ENCODE results near the gene LARP6. TPM values are rescaled to one million over a fixed set of nuclear protein-coding genes. Genes with fewer than 3 reads are reported as not detected.

LARP6 gene
- total RNA-seq, 1 donor from 2014 or later = 101 TPM

DNA sequence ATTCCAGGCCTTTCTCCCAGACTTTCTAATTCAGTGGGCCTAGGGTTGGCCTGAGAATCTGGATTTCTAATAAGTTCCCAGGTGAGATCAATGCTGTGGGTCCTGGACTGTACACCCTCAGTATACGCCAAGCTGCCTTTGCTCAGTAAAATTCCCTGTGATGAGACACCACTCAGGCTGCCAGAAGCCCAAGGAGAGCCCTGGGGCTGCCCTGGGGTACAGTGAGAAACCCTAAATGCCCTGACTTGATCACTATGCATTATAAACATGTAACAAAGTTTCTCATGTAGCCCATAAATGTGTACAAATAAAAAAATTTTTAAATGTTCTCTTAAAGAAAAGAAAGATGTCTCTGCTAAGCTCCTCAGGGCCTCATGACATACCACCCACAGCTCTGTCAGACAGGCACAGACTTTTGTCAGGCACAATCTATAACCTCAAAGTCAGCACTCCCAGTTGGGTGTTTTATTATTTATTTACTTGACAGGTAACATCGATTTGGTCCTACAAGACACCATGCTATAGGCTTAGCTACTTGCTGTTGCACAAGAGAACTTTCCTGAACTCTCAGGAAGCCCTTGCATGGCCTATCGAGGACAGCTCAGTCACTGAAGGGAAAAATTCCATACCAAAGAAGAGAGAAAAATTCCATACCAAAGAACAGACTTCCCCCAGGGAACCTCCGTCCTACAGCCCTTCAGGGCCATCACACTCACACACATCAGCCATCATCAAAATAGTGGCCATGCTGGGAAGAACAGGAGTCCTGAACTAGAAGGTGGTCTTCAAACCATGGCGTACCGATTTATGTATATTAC, 22.7 kb downstream of the LARP6 start:
- DNase-seq (ENCODE audit: low read depth) = no peak
- H3K36me3 ChIP-seq (ENCODE audit: control insufficient read depth, insufficient read depth, low read length) = peaks cover 3% of the 10 kb centered on the region
- no peaks in the 10 kb centered on the region for H3K27me3 ChIP-seq (ENCODE audit: control insufficient read depth, insufficient read depth, low read length)
- H3K4me3 ChIP-seq (ENCODE audit: low read depth, low read length) = no peak overlapping the region
- TF ChIP-seq, protein P1, sequence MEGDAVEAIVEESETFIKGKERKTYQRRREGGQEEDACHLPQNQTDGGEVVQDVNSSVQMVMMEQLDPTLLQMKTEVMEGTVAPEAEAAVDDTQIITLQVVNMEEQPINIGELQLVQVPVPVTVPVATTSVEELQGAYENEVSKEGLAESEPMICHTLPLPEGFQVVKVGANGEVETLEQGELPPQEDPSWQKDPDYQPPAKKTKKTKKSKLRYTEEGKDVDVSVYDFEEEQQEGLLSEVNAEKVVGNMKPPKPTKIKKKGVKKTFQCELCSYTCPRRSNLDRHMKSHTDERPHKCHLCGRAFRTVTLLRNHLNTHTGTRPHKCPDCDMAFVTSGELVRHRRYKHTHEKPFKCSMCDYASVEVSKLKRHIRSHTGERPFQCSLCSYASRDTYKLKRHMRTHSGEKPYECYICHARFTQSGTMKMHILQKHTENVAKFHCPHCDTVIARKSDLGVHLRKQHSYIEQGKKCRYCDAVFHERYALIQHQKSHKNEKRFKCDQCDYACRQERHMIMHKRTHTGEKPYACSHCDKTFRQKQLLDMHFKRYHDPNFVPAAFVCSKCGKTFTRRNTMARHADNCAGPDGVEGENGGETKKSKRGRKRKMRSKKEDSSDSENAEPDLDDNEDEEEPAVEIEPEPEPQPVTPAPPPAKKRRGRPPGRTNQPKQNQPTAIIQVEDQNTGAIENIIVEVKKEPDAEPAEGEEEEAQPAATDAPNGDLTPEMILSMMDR (IDR thresholded peaks at IDR 0.05; ENCODE audit: insufficient read depth, low read length, poor library complexity, severe bottlenecking) = no peak

DNA sequence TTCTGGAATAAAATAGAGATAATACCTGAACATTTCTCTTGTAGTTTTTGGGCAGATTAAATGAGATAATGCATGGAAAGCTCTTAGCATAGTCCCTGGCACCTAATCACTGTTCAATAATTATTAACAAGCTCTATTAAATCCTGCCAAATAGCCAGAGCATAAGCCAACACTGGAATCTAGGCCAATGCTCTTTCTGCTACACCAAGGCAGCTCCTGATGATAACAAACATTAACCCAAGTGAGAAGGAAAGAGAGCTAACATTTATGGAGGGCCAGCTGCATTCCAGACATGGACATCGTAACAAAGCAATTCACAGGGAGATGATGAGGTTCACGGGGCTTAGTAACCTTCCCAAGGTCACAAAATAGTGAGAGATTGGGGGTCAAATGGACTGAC, 23.3 kb downstream of the LARP6 start:
- H3K27me3 ChIP-seq (ENCODE audit: control insufficient read depth, insufficient read depth, low read length) = no peaks in the 10 kb centered on the region
- DNase-seq (ENCODE audit: low read depth) = peak; percentile 18
- no peak overlapping the region for H3K4me3 ChIP-seq (ENCODE audit: low read depth, low read length)
- H3K36me3 ChIP-seq (ENCODE audit: control insufficient read depth, insufficient read depth, low read length) = peaks cover 3% of the 10 kb centered on the region
- TF ChIP-seq, protein P1 (IDR thresholded peaks at IDR 0.05; ENCODE audit: insufficient read depth, low read length, poor library complexity, severe bottlenecking) = no peak

DNA sequence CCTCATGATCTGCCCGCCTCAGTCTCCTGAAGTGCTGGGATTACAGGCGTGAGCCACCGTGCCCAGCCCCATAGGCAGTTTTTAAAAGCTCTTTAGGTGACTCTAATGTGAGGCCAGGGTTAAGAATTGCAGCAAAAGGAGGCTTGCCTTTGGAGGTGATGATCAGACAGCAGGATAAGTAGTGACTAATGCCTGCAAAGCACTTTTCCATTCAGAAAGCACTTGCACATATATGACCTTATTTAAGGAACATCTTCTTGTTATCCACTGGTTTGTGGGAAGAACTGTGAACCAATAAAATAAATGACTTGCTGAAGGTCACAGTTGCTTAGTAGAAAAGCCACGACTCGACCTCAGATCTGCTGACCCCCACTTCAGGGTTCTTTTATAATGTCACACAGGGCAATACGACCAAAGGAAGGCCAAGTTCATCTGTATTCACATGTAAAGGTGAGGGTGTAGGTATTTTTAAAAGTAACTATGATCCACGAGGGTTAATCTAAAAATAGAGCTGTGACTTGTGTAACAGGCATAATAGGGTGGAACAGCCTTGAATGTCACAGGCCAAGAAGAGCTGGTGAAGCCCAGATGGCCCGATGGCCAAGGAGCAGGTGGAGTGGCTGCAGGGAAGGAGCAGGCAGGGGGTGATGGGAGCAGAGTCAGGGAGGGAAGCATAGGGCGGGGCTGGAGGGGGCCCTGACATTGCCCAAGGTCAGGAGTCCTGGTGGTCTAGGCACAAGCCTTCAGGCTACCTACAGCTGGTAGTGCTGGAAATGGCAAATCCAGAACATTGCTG, 24.4 kb downstream of the LARP6 start:
- TF ChIP-seq, protein P1 (IDR thresholded peaks at IDR 0.05; ENCODE audit: insufficient read depth, low read length, poor library complexity, severe bottlenecking) = no peak
- DNase-seq (ENCODE audit: low read depth) = no peak
- Histone ChIP-seq H3K27me3 (ENCODE audit: control insufficient read depth, insufficient read depth, low read length) (no peaks in the 10 kb centered on the region), H3K36me3 (ENCODE audit: control insufficient read depth, insufficient read depth, low read length) (peaks cover 3% of the 10 kb centered on the region), H3K4me3 (ENCODE audit: low read depth, low read length) (no peak overlapping the region)

DNA sequence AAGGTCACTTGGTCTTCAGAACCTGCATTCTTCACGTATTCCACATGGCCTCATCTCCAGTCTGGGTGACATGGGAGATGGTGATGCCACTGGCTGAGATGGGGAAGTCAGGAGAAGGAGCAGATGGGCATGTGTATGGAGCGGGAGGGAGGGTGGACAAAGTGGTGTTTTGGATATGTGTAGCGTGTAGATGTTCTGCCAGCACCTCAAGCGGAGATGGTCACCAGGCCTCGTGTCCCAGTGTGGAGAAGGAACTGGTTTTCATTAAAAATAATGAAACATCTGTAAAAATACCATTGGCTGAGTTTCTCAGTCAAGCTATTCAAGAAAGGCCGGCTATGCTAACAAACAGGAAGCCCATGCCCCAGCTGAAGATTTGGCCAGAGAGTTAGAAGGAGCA, 26.2 kb downstream of the LARP6 start:
- no peak for DNase-seq (ENCODE audit: low read depth)
- H3K36me3 ChIP-seq (ENCODE audit: control insufficient read depth, insufficient read depth, low read length) = peaks cover 3% of the 10 kb centered on the region
- H3K27me3 ChIP-seq (ENCODE audit: control insufficient read depth, insufficient read depth, low read length) = no peaks in the 10 kb centered on the region
- TF ChIP-seq, protein P1 (IDR thresholded peaks at IDR 0.05; ENCODE audit: insufficient read depth, low read length, poor library complexity, severe bottlenecking) = no peak
- H3K4me3 ChIP-seq (ENCODE audit: low read depth, low read length) = no peak overlapping the region

DNA sequence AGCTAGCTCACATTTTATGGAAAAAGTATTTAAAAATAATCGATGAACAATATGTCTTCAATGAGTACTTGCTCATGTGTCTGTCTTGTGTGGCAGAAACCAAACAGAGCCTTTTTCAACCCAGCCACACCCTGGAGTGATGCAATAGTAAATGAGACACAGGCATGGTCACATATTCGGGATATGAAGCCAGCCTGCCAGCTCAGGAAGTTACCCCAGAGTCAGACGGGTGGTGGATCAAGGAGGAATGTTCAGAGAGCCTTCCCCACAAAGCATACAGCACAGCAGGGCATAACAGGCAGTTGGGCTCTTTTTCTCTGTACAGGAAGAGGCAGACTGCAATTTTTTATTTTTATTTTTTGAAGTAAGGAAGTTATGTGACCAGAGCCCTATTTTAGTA, 27.3 kb downstream of the LARP6 start:
- DNase-seq (ENCODE audit: low read depth) = peak; percentile 26
- TF ChIP-seq, protein P1 (IDR thresholded peaks at IDR 0.05; ENCODE audit: insufficient read depth, low read length, poor library complexity, severe bottlenecking) = no peak
- Histone ChIP-seq H3K27me3 (ENCODE audit: control insufficient read depth, insufficient read depth, low read length) (no peaks in the 10 kb centered on the region), H3K4me3 (ENCODE audit: low read depth, low read length) (no peak overlapping the region), H3K36me3 (ENCODE audit: control insufficient read depth, insufficient read depth, low read length) (no peaks in the 10 kb centered on the region)

All from kidney epithelial cell (primary cell).